Measurements from ENCODE around the gene PRIM2.
"Not testable (repeated sequence)": the region's sequence is repeated elsewhere in the genome, so short reads cannot be mapped to it uniquely, and the experiment has no call there.

GRCh38 chr6:57502387-57502786, 185.0 kb downstream of the PRIM2 start:
- not testable (repeated sequence) for TF ChIP-seq KDM1A (IDR thresholded peaks at IDR 0.05; ENCODE audit: low read depth); CTCF (IDR thresholded peaks at IDR 0.05); RCOR1 (IDR thresholded peaks at IDR 0.05; ENCODE audit: low read depth, low read length); ZC3H11A (IDR thresholded peaks at IDR 0.05)

Data from A549 (cell line).